Neutrophil (primary cell): Measurements from ENCODE around the gene EEPD1.
"Not testable (repeated sequence)": the region's sequence is repeated elsewhere in the genome, so short reads cannot be mapped to it uniquely, and the experiment has no call there.

Source experiments
- H3K27ac ChIP-seq: fragments of 200-600 bp; sonication (generic); 2 replicates; pipeline ENCODE4 v1.5.1; 2016; ENCODE audit warnings: mild to moderate bottlenecking, moderate library complexity
- H3K27me3 ChIP-seq: fragments of 200-600 bp; sonication (generic); 2 replicates; pipeline ENCODE4 v1.6.0; 2016; ENCODE audit warnings: mild to moderate bottlenecking
- H3K36me3 ChIP-seq: fragments of 200-600 bp; sonication (generic); 2 replicates; pipeline ENCODE4 v1.5.1; 2017
- H3K4me1 ChIP-seq, 2 experiments: fragments of 200-600 bp in 1 of 2; sonication (generic) in 1 of 2; 1 replicate in 1 of 2; 2 replicates in 1 of 2; pipeline versions ENCODE4 v1.5.1 to v1.6.1; 2013 to 2016; ENCODE audit warnings: low read depth in 1 of 2, low read length in 1 of 2, mild to moderate bottlenecking in 1 of 2, moderate library complexity in 1 of 2; ENCODE audit not compliant: control insufficient read depth in 1 of 2, insufficient read depth in 1 of 2
- H3K4me3 ChIP-seq, 2 experiments: fragments of 200-600 bp in 1 of 2; sonication (generic) in 1 of 2; 1 replicate in 1 of 2; 2 replicates in 1 of 2; pipeline ENCODE4 v1.5.1; 2013 to 2016; ENCODE audit warnings: low read depth in 1 of 2, low read length in 1 of 2, mild to moderate bottlenecking in 1 of 2, moderate library complexity in 1 of 2
- H3K9me3 ChIP-seq: fragments of 200-600 bp; sonication (generic); 2 replicates; pipeline ENCODE4 v1.5.1; 2016
- TF ChIP-seq, protein P1 (sequence below): fragments of 200-600 bp; sonication (generic); IDR thresholded peaks from 2 replicates; pipeline ENCODE4 v1.5.1; 2016; ENCODE audit warnings: antibody characterized with exemption

EEPD1 gene

DNA sequence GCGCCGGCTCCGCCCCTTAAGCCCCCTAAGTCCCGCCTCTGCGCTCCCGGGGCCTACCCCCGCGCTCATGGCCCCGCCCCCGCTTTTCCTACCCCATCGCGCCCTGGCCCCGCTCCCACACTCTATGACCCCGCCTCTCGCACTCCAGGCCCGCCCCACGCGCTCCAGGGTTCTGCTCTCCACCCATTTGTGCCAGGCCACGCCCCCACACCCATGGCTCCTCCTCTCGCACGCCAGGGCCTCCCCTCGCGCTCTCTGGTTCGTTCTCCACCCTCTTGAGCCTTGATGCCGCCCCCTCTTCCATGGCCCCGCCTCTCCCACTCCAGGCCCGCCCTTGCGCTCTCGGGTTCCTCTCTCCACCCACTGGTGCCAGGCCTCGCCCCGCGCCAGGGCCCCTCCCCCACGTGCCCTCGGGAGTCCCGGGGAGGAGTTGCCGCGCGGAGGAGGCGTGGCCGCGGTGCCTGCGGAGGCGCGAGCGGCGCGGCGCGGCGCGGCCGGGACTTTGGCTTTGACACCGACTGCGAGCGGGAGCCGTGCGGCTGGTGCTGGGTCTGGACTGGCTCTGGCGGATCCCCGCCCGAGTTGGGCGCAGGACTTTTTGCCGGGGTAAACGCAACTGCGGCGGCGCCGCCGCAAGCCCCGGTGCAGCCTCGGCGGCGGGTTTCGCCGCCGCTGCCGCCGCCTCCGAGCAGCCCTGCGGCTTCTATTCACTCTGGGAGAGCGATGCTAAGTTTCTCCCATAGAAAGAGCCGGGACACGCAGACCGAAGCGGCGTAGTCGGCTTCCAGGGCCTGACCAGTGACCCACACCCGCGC, at the start of gene EEPD1:
TSS of gene EEPD1 (plus strand) at position 499 of the 815 bp plus-strand sequence. CDS start 1,071 bp downstream, outside the sequence.
- H3K36me3 ChIP-seq: peaks cover 32% of the 10 kb centered on the region
- H3K27me3 ChIP-seq: no peaks in the 10 kb centered on the region
- H3K4me3 ChIP-seq: peak within 1 kb of the TSS; percentile 99 to 100
- peaks cover 55 to 75% of the 10 kb centered on the region in 2 experiments for H3K4me1 ChIP-seq
- TF ChIP-seq, protein P1, sequence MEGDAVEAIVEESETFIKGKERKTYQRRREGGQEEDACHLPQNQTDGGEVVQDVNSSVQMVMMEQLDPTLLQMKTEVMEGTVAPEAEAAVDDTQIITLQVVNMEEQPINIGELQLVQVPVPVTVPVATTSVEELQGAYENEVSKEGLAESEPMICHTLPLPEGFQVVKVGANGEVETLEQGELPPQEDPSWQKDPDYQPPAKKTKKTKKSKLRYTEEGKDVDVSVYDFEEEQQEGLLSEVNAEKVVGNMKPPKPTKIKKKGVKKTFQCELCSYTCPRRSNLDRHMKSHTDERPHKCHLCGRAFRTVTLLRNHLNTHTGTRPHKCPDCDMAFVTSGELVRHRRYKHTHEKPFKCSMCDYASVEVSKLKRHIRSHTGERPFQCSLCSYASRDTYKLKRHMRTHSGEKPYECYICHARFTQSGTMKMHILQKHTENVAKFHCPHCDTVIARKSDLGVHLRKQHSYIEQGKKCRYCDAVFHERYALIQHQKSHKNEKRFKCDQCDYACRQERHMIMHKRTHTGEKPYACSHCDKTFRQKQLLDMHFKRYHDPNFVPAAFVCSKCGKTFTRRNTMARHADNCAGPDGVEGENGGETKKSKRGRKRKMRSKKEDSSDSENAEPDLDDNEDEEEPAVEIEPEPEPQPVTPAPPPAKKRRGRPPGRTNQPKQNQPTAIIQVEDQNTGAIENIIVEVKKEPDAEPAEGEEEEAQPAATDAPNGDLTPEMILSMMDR: peak; percentile 54
- no peaks in the 10 kb centered on the region for H3K9me3 ChIP-seq
- peak within 1 kb of the TSS; percentile 90 for H3K27ac ChIP-seq

DNA sequence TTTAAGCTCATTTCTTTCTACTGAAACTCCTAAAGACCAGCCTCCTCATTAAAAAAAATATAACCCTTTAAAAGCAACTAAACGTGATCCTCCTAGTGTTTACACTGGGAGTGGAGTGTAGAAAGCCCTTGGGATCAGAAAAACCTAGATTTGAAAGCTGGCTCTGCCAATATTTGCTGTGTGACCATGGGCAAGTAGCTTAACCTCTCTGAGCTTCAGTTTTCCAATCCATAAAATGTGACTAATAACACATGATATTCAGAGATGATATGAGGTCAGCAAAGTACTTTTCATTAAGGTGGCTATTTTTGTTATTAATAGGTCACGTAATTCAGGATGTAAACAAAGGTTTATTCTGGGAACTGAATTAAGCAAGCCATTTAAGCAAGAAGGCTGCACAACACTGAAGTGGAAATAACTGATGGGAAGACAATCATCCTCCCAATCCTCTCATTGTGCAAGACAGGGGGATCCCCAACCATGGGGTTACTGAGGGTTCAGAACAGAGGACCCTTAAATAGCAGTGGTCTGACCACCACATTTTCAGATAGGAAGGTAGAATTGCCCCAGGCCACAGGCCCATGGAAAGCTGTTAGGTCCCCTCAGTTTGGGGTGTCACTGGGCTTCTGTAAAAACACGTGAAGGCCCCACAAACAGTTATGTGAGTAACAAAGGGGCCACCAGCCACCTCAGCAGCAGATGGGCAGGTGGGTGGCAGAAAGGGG, 49.1 kb upstream of the EEPD1 start:
- TF ChIP-seq, protein P1: no peak
- H3K27ac ChIP-seq: no peak overlapping the region
- no peaks in the 10 kb centered on the region for H3K36me3 ChIP-seq
- no peaks in the 10 kb centered on the region for H3K27me3 ChIP-seq
- H3K9me3 ChIP-seq: no peaks in the 10 kb centered on the region
- H3K4me1 ChIP-seq: peaks cover 17 to 27% of the 10 kb centered on the region in 2 experiments
- H3K4me3 ChIP-seq: no peak overlapping the region

DNA sequence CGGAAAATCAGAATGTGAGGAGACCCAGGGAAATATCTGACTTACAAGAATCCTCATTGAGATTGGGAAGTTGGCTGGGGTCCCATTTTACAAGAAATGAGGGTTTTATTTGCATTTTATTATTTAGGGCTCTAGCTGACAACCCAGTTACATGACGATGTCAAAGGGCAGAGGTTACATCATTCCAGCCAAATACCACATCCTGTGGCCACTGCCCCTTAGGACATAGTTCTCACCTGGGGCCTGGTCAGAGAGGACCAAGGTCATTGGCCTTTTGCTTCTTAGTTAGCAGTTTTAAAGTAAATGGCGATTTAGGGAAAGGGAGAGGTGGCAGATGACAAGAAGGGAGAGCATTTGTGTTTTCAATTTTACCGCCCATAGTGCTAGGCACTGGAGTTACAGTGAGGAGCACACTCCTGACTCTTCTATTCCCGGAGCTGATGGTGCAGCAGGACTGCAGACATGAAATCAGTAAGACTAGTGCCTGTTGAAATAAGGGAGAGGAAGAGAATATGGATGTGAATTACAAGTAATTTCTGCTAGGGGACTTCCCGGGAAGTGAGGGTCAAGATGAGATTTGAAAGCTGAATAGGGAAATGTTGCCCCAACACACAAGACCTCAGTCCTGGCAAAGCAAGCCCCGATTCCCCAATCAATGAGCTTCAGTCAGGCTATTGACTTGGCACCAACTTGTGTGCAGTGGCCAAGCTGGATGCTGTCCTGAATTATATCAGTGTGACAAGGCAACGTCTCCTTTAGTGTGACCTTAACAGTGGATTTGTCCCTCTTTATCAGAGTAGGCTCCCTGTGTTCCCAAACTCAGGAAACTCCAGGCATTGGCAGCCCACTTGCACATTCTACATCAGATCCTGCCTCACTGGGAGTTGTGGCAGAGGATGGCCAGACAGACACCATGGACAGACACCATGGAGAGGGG, 45.8 kb upstream of the EEPD1 start:
- peaks cover 17 to 27% of the 10 kb centered on the region in 2 experiments for H3K4me1 ChIP-seq
- not testable (repeated sequence) for H3K9me3 ChIP-seq, H3K4me3 ChIP-seq, H3K36me3 ChIP-seq, H3K27ac ChIP-seq, H3K27me3 ChIP-seq

DNA sequence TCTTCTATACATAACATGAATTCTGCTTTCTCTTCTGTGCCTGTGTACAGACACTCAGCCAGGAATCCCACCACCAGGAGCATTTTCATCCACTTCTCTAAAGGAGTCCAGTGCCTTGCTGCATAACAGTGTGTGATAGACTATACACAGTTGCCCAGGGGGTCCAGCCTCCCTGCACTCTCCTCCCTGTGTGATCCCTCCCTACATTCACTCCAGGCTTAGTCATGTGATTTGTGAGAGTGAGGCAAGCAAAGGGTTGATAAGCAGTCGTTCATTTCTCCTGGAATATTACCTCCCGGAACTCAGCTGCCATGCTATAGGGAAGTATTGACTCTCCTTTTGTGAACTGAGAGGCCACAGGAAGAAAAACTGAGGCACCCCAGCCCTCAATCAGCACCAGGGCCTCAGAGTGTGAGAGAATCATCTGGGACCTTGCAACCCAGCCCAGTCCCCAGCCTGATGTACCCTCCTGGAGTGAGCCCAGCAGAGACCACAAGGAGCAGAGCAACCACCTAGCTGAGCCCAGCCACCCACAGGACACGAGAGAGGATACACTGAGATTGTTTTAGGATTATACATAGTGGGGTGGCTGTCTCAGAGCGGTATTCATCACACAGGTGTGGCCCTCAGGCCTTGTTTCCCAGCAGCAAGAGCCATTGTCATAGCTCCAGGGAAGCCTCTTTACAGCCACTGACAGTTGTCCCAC, 45.0 kb upstream of the EEPD1 start:
- TF ChIP-seq, protein P1: no peak
- no peaks in the 10 kb centered on the region for H3K9me3 ChIP-seq
- peaks cover 17 to 27% of the 10 kb centered on the region in 2 experiments for H3K4me1 ChIP-seq
- H3K4me3 ChIP-seq: no peak overlapping the region
- H3K27ac ChIP-seq: no peak overlapping the region
- H3K36me3 ChIP-seq: no peaks in the 10 kb centered on the region
- no peaks in the 10 kb centered on the region for H3K27me3 ChIP-seq

DNA sequence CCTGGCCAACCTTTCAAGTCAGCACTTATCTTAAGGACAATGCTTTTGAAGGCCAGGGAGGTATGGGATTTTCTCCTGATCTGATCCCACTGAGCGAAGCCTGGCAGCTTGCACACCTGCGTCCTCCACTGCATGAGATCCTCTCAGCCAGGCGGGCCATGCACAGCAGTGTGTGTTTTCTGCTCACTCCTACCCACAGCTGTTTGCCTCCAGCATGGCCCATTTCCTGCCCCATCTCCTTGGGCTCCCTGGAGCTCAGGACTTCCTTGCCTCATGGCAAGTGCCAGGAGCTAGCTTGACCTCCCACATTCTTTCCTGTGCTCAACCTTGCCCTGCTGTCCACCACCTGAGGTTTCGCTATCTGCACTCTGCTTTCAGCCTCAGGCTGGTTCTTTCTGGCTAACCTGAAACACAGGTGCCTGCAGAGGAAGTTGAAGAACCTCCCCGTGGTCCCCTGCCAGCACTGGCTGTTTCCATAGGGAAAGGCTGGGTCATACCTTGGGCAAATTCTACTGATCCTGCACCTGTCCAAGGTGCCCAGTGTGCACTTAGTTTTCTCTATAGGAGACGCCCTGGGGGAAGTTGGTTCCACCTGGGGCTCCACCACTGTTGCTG, 43.9 kb upstream of the EEPD1 start:
- Histone ChIP-seq H3K27me3 (no peaks in the 10 kb centered on the region), H3K4me3 (no peak overlapping the region), H3K9me3 (no peaks in the 10 kb centered on the region), H3K36me3 (no peaks in the 10 kb centered on the region), H3K27ac (no peak overlapping the region), H3K4me1 (peaks cover 13 to 19% of the 10 kb centered on the region in 2 experiments)
- TF ChIP-seq, protein P1: no peak
